GM12875 (cell line): ENCODE results near the gene IGSF9B.

Experiments
- H3K4me3 ChIP-seq: one replicate; pipeline ENCODE4 v1.5.1; 2011; ENCODE audit warnings: low read depth, low read length, control low read depth
- TF ChIP-seq, protein P1 (sequence below): IDR thresholded peaks from 2 replicates; pipeline ENCODE4 v1.5.1; 2011; ENCODE audit warnings: low read depth, mild to moderate bottlenecking, control low read depth, inconsistent platforms, low read length, moderate library complexity, borderline replicate concordance; ENCODE audit not compliant: insufficient read depth

The IGSF9B gene

DNA sequence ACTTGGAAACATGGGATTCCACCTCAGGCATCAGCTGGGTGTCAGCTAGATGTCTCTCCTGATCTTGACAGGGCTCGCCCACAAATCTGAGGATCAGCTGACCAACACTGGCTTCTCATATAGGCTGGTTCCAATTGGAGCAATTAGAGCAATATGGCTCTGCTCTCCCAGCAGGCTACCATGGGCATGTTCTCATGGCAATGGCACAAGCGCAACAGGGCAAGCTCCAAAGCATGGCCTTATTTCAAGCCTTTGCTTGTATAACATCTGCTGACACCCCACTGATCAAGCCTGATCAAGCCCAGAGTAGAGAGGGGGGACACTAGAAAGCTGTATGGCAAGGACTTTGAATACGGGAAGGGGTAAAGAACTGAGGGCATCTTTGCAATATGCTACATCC is 70.7 kb downstream of the IGSF9B start:
- no peak overlapping the region for H3K4me3 ChIP-seq
- TF ChIP-seq, protein P1, sequence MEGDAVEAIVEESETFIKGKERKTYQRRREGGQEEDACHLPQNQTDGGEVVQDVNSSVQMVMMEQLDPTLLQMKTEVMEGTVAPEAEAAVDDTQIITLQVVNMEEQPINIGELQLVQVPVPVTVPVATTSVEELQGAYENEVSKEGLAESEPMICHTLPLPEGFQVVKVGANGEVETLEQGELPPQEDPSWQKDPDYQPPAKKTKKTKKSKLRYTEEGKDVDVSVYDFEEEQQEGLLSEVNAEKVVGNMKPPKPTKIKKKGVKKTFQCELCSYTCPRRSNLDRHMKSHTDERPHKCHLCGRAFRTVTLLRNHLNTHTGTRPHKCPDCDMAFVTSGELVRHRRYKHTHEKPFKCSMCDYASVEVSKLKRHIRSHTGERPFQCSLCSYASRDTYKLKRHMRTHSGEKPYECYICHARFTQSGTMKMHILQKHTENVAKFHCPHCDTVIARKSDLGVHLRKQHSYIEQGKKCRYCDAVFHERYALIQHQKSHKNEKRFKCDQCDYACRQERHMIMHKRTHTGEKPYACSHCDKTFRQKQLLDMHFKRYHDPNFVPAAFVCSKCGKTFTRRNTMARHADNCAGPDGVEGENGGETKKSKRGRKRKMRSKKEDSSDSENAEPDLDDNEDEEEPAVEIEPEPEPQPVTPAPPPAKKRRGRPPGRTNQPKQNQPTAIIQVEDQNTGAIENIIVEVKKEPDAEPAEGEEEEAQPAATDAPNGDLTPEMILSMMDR = no peak

DNA sequence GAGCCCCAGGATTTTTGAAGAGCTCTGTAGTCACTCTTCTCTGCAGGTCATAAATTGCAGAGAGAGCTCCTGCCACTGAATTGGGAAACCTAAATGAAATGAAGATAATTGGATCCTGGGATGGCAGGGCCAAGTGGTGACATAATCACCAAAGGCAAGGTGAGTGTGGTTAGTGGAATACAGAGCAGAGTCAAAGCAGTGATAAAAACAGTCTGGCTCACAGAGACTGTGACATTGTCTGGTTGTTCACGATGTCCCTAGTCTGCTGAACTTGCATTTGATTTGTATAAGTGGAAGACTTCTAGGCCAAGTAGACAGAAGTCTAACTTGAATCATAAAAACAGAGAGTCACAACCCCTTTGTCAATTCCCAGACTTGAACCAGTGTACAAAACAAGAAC is 84.6 kb downstream of the IGSF9B start:
- no peak overlapping the region for H3K4me3 ChIP-seq
- TF ChIP-seq, protein P1 = no peak

DNA sequence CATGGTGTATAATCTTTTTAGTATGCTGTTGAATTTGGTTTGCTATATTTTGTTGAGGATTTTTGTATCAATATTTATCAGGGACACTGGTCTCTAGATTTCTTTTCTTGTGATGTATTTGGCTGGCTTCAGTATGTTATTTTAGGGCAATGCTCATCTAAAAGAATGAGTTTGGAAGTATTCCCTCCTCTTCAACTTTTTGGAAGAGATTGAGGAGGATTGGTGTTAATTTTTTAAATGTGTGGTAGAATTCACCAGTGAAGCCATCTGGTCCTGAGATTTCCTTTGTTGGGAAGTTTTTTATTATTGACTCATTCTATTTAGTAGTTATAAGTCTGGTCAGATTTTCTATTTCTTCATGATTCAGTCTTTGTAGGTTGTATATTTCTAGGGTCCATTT is 89.3 kb downstream of the IGSF9B start:
- H3K4me3 ChIP-seq = no peak overlapping the region
- TF ChIP-seq, protein P1 = no peak

GRCh38 chr11:133865466-133865865 is 91.3 kb downstream of the IGSF9B start:
- TF ChIP-seq, protein P1 = no peak
- H3K4me3 ChIP-seq = no peak overlapping the region

GRCh38 chr11:133864756-133865155 is 92.0 kb downstream of the IGSF9B start:
- TF ChIP-seq, protein P1 = no peak
- no peak overlapping the region for H3K4me3 ChIP-seq

- TF ChIP-seq, protein P1 = no peak
- H3K4me3 ChIP-seq = no peak overlapping the region
Observed at GRCh38 chr11:133860151-133860550, 96.6 kb downstream of the IGSF9B start.
